KG1 (cell line): Measurements from ENCODE around the gene ARHGEF17.
A peak's percentile ranks its signal among the peaks of the same experiment; 100 is the strongest.

Source experiments
- DNase-seq: peaks from one replicate; lab custom pipeline; 2025; lab: John Stamatoyannopoulos, UW

ARHGEF17 gene

DNA sequence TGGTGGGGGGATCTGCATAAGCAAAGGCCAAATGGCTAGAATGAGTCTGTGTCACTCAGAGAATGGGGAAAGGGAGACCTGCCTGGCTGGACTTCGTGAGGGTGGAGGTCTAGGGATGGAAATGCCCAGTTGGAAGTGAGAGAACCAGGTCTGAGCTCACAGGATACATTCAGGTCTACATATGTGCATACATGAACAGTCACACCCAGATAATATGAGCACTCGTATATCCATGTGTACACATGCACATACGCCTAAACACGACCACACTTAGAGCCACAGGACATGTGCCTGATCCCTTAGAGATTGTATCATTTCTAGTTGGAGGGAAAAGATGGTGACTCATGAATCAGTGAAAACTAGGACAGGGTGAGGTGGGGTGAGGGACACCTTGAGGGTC, 47.0 kb downstream of the ARHGEF17 start:
- DNase-seq: no peak

DNA sequence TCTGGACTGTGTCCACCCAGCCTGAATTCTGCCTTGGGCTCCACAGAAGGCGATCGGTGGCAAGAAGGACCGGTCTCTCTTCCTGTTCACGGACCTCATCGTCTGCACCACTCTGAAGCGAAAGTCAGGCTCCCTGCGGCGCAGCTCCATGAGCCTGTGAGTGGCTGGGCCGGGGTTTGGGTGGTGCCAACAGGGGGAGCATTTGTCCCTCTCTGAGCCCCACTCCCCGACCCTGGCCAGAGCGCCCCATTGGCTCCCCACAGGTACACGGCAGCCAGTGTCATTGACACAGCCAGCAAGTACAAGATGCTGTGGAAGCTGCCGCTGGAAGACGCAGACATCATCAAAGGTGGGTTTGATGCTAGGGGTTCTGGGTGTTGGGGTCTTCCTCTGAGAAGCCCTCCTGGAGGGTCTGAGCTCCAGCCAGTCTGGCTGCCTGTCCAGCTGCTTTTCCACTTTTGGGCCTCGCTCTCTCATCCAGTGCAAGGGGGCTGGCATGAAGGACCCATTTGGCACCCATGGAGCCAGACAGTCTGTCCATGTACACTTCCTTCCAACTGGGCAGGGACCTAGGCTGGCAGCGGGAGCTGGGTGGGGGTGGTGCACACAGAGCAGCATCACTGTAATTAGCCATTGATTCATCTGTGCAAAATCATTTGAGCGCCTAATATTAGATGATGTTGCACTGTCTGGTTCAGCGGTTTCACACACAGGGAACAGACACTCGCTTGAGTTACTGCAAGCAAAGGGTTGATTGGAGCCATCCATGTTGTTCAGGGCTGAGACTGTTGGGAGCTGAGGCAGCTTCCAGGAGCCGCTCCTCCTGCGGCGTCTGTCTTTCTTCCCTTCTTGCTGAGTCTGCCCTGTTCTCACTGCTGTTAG, 49.1 kb downstream of the ARHGEF17 start:
- no peak for DNase-seq

DNA sequence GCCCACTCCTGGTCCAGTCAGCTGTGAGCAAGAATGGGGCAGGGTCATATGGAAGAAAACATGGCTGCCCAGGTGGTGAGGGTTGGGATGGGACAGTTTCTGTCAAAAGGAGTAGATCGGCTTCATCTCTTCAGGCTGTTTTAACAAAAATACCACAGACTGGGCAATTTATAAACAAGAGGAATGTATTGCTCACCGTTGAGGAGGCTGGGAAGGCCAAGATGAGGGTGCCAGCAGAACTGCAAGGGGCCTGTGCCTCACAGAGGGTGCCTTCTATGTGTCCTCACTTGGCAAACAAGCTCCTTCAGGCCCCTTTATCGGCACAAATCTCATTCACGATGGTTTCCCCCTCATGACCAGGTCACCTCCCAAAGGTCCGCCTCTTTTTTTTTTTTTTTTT, 50.0 kb downstream of the ARHGEF17 start:
- no peak for DNase-seq

DNA sequence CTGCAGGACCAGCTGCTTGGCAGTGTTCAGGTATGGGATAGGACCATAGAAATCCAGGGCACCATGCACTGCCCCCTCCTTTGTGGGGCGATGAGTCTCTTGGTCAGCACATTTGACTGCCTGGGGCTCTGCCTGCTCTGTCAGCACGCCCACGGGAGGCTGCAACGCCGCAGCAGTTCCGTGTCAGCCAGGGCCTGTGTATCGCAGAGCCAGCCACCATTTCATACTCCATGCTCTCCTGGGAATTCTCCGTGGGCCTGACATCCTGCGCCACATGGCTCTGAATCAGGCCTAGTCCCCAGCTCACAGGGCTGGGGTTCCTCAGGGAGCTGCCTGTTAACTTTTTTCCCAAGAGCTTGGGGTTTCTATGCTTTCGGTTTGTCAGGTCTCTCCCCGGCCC, 51.3 kb downstream of the ARHGEF17 start:
- no peak for DNase-seq

DNA sequence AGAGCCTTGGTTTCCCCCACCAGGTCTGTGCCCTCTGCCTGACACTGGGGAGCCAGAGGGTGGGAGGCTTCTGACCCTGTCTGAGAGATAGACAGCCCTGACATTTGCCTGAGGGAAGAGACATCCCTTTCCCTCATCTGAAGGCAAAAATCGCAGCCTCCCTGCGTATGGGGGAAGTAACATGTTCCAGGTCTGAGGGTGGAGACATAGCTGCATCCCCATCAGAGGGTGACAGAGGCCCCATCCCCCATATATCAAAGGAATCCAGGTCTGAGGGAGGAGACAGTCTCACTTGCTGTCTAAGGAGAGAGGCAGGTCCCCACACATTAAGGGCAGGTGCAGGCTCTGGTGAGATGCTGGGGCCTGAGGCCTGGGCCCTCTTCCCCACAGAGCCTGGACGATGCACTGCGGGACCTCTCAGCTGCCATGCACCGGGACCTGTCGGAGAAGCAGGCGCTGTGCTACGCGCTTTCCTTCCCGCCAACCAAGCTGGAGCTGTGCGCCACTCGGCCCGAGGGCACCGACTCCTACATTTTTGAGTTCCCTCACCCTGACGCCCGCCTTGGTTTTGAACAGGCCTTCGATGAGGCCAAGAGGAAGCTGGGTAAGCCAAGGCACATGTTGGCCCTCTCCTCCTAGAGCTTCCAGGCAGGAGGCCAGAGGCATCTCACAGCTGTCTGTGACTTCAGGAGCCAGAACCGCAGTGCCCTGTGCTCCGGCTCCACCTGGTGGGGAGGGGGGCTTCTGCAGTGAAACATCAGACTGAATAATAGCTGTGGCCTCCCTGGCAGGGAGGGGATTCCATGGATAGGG, 52.1 kb downstream of the ARHGEF17 start:
- DNase-seq: no peak

DNA sequence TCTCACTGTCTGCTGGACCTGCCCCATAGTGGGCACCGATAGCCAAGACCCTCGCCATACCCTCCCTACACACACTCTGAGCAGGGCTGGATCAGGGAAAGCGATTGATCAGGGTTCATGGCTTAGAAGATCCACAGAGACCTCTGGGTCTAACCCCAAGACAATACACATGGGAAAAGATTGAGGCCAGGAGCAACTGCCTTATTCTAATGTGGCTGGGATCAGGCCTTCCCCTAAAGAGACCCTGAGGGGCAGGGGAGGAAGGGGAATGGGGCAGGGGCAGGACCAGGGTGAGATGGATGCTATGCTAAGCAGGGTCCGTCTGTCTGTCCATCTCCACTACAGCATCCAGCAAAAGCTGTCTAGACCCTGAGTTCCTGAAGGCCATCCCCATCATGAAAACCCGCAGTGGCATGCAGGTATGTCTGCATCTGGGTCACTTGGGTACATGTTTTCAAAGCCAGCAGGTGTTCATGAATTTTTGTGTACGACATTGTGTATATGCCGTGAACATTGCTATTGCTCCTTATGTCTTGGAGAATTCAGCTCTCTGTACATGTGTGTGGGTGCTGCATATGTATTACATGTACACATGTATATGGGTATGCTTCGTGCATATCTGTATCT, 52.8 kb downstream of the ARHGEF17 start:
- DNase-seq: no peak

DNA sequence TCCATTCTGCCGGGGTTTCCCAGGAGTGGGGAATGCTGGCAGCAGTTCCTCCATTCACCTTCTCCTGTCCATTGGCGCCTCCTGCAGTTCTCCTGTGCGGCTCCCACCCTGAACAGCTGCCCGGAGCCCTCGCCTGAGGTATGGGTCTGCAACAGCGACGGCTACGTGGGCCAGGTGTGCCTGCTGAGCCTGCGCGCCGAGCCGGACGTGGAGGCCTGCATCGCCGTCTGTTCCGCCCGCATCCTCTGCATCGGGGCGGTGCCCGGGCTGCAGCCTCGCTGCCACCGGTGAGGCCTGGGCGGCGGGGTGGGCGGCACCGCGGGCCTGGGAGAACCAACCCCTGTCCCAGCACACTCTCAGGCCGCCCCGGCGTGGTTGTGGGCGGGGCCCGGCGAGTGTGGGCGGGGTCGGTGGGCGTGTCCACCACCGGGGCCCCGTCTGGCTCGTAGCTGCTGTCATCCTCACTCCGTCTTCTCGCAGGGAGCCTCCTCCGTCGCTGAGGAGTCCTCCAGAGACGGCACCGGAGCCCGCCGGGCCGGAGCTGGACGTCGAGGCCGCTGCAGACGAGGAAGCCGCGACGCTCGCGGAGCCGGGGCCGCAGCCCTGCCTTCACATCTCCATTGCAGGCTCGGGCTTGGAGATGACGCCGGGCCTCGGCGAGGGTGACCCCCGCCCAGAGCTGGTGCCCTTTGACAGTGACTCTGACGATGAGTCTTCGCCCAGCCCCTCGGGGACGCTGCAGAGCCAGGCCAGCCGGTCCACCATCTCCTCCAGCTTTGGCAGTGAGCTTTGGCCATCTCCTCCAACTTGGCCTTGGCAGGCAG, 54.1 kb downstream of the ARHGEF17 start:
- no peak for DNase-seq

DNA sequence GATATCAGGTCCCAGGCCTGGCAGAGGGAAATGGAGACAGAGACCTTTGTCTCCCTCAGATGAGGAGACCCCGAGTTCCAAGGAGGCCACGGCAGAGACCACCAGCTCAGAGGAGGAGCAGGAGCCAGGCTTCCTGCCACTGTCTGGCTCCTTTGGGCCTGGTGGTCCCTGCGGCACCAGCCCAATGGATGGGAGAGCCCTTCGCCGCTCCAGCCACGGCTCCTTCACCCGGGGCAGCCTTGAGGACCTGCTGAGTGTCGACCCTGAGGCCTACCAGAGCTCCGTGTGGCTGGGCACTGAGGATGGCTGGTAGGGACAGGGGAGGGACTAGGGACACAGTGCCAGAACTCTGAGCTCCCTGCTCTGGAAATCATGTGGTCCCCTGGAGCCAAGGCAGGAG, 55.1 kb downstream of the ARHGEF17 start:
- no peak for DNase-seq

DNA sequence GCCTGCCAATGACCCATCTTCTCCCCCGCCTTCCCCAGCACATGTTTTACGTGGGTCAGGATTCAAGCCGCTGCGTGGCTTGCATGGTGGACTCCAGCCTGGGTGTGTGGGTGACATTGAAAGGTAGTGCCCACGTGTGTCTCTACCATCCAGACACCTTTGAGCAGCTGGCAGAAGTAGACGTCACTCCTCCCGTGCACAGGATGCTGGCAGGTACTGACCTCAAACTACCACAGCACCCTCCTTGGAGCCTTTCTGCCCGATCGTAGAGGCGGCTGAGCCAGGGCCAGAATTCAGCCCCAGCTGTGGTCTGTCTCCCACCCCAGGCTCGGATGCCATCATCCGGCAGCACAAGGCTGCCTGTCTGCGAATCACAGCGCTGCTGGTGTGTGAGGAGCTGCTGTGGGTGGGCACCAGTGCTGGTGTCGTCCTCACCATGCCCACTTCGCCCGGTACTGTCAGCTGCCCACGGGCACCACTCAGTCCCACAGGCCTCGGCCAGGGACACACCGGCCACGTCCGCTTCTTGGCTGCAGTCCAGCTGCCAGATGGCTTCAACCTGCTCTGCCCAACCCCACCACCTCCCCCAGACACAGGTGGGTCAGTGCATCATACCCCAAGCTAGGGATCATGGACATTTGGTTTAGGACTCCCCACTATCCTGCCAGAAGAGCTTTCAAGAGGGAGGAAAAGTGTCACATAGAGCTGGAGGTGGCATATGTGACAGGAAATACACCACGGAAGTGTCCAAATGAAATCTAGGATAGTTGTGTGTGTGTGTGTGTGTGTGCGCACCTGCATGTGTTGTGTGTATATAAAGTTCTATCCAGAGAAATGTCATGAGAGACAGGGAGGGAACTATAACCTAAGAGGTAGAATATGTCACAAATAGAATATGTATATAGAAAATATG, 57.5 kb downstream of the ARHGEF17 start:
- no peak for DNase-seq

DNA sequence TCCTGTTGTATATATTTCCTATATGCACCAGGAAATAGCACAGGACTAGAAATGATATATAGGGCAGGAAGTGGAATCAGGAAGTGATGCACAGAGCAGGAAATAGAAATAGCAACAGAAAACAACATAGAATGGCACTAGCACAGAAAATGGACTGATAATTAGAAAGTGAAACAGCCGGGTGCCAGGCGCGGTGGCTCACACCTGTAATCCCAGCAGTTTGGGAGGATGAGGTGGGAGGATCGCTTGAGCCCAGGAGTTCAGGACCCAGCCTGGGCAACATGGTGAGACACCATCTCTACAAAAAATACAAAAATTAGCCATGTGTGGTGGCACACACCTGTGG, 58.2 kb downstream of the ARHGEF17 start:
- no peak for DNase-seq

DNA sequence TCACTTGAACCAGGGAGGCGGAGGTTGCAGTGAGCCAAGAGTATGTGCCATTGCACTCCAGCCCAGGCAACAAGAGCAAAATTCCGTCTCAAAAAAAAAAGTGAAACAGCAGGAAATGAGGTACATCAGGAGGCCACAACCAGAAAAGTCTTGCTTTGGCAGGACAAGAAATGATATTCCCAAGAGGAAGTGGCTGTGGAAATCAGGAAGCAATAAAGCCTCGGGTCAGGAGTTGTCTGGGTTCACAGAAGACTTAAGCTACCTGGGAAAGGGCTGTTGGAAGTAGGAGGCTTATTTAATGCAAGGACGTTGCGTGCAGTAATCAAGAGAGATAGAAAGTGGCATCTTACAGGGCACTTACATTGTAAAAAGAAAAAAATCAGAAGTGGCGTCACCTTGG, 58.9 kb downstream of the ARHGEF17 start:
- no peak for DNase-seq

DNA sequence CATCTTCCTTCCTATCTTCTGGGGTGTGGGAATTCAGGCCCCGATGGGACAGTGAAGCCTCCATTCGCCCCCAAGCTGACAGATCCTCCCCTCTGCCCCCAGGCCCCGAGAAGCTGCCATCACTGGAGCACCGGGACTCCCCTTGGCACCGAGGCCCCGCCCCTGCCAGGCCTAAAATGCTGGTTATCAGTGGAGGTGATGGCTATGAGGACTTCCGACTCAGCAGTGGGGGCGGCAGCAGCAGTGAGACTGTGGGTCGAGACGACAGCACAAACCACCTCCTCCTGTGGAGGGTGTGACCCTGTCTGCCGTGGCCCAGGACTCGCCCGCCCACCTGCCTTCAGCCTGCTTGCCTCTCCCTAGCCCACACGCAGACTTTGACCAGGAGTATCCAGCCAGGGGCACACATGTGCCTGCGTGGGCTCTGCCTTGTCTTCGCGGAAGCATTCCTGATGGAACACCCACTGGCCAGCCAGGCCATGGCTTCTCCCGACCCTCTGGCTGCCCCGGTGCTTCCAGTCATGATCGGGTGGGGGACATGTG, 59.5 kb downstream of the ARHGEF17 start:
- no peak for DNase-seq

DNA sequence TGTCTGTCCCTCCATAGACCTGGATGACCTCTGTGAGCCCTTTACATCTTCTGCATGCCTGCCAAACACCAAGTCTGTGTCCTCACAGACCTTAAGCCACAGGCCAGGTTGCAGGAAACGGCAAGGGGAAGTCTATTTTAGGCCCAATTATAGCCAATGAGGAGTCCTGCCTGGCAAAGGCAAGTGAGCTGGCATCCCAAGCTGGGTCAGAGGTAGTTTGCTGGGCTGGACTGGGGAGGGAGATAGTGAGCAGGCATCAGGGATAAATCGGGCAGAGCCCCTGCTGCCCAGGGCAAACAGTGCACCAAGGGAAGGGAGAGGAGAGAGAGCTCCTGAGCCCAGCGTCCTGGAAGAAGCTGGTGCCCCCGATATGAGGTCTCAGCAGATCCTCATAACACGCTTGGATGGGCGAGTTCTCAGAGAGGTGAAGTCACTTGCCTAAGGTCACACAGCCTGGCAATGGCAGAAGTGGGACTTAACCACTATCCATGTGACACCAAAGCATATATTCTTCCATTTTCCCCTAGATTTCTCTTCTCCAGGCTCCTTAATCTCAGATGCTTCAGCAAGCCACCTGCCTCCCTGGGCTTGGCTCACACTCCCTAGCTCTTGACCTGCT, 64.4 kb downstream of the ARHGEF17 start:
- DNase-seq: peak; percentile 36

DNA sequence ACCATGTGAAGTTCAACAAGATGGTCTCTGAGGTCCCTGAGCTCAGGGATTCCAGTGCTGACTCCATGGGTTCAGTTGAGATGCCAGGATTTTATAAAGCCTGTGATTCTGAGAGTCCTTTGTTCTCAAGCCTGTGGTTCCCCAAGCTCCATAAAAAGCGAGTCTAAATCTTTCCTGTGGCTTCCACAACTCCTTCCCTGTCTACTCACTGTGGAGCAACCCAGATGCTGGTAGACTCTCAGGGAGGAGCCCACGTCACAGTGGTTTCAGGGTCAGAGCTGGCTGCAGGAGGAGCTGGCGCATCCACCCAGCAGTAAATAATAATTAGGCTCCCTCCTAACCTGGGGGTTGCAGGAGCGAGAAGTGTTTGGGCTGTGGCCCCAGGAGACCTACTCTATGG, 66.1 kb downstream of the ARHGEF17 start:
- DNase-seq: no peak

DNA sequence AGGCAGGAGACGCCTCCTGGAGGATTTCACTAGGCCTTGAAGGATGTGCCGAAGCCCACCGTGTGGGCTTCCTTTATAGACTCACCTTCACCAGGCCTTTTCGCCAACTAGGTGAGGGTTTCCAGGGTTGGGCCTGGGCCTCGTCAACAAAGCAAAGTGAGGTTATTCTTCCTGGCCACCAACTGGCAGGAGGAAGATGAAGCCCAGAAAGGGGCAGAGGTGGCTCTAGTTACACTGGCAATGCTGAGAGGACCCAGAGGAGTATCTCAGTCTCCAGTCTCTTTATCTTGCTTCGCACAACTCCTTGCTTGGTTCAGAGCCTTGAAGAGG, 67.7 kb downstream of the ARHGEF17 start:
- no peak for DNase-seq

DNA sequence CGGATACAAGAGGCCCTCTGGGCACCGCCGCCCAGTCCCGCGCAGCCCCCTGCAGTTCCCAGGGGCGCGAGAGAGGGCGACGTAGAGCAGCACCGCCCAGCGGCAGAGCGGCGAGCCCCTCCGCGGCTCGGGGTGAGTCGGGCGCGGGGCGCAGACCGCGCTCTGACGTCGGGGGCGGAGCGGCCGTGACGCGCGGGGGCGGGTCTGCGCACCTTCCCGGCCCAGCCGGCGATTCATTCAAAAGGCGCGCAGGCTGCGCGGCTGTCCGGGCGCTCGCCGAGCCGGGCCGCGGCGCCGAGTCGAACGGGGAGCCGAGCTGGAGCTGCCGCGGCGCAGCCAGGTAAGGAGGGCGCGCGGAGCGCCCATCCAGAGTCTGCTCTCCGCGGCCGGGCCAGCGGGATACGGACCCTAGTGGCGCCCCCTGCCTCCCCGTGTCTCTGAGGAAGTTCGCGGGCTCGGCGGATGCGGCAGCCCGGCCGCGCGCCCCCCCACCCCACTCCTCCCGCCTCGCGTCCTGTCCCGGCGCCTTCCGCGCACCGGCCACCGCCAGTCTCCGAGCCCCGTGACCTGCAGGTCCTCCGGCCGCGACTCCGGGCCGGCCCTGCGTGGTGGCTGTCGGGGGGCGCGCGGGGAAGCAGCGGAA, 68.2 kb downstream of the ARHGEF17 start, which contains the start of gene RELT:
Gene RELT, plus strand, starts transcription at position 240 of the 643 bp plus-strand sequence. CDS start 12,738 bp downstream, outside the sequence.
- DNase-seq: peak; percentile 96

DNA sequence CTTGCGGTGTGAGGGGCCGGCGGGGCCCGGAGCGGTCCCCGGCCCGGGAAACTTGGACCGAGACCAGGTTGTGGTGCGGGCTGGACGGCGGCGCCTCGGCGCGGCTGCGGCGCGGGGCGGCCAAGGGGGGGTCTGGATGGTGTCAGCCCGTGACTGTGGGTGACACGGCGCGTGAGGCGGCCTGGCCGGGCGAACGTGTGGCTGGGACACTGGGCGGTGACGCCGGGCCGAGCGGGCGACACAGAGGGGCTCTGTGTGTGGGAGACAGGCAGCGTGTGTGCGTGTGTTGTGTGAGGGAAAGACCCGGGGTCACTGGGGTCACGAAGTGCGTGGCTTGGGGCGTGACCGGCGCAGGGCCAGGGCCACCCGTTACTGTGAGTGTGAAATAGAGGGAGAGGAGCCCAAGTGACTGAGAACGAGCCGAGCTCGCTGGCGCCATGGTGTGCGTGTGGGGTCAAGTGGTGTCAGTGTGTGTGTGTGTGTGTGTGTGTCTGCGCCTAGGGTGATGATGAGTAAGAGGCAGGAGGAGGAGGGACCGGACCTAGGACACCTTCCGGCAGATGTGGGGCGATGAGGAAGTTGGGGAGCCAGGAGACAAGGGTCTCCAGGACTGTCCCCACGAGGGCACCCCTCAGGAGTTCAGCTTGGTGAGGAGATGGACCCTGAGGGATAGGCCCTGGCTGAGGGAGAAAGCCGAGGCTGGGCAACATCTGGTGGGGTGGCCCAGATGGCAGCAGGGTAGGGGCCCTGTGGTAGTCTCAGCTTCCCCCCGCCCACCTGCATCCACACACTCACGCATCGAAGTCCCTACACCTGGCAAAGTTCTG, 68.9 kb downstream of the ARHGEF17 start:
- peak; percentile 45 for DNase-seq

DNA sequence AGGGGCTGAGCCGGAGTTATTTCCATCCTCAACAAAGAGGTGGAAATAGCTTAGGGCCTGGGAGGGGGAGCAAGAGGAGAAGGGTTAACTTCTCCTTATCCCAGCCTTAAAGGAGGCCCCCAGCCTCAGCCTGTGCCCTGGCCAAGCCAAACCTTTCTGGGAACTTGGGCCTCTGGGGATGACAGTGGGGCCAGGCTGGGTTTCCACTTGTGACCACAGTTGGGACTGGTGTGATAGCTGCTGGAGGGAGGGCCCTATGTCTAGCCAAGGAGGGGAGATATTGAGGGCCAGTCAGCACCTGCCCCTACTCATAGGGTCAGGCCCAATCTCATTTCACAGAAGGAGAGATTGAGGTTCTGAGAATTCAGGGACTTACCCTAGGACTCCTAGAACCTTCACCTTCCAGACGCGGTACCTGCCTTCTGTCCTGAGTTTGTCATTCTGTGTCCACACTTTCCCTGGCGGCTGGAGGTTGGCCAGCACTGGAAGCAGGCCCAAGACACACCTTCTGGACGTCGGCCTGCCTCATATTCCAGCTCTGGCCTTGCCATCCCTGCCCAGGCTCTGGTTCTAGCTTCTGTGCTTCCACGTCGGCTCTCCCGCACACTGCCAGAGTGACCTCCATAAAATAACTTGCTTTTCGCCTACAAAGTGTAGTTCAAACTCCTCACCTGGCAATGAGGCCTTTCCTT, 71.3 kb downstream of the ARHGEF17 start:
- no peak for DNase-seq
